Measurements from ENCODE around the gene KCNJ14.

DNA sequence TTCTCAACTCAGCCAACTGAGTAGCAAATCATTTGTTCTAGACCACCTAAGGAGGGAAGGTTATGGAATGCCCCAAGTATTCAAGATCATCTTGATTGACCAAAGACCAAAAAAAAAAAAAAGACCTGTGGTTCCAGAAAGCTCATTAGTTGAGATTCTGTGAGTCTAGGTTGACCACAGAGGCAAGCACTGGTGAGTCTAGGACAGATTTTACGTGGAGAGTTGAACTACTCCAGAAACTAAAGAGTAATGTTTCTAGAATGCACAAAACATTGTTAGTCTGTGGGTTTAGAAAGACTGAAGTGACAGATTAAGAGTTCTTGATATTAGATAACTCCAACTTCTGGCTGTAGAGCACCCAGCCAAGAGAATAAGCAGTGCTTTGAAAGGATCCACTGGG lies 9.8 kb downstream of the KCNJ14 start:
- no peak for TF ChIP-seq EP300 (conservative IDR thresholded peaks at IDR 0.05; ENCODE audit: poor library complexity, severe bottlenecking)
- TF ChIP-seq, protein P1, sequence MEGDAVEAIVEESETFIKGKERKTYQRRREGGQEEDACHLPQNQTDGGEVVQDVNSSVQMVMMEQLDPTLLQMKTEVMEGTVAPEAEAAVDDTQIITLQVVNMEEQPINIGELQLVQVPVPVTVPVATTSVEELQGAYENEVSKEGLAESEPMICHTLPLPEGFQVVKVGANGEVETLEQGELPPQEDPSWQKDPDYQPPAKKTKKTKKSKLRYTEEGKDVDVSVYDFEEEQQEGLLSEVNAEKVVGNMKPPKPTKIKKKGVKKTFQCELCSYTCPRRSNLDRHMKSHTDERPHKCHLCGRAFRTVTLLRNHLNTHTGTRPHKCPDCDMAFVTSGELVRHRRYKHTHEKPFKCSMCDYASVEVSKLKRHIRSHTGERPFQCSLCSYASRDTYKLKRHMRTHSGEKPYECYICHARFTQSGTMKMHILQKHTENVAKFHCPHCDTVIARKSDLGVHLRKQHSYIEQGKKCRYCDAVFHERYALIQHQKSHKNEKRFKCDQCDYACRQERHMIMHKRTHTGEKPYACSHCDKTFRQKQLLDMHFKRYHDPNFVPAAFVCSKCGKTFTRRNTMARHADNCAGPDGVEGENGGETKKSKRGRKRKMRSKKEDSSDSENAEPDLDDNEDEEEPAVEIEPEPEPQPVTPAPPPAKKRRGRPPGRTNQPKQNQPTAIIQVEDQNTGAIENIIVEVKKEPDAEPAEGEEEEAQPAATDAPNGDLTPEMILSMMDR (IDR thresholded peaks at IDR 0.05; ENCODE audit: poor library complexity, severe bottlenecking) = no peak
